Measurements from ENCODE around the gene WSCD2.

- TF ChIP-seq CTCF (conservative IDR thresholded peaks at IDR 0.05; ENCODE audit: low read length) (no peak), EZH2phosphoT487 (IDR thresholded peaks at IDR 0.05; ENCODE audit: borderline replicate concordance) (no peak)
These were observed 124.9 kb downstream of the WSCD2 start for GRCh38 chr12:108254030-108254429.

Measured in Loucy (cell line).